HepG2 (cell line): ENCODE results near the gene GPT2. TPM values are rescaled to one million over a fixed set of nuclear protein-coding genes. Genes with fewer than 3 reads are reported as not detected.

ENCODE experiments used
- ADNP ChIP-seq: sonication (generic); formaldehyde crosslinking; IDR thresholded peaks from 2 replicates; pipeline ENCODE4 v1.4.0; 2020; ENCODE audit warnings: missing genetic modification reagents
- AGO1 ChIP-seq: fragments of 200-400 bp; formaldehyde crosslinking; IDR thresholded peaks from 2 replicates; pipeline ENCODE4 v1.6.1; 2017; ENCODE audit warnings: mild to moderate bottlenecking, low read depth, low read length, moderate library complexity; ENCODE audit not compliant: poor library complexity, severe bottlenecking
- ATF1 ChIP-seq: IDR thresholded peaks from 2 replicates; pipeline ENCODE4 v1.6.1; 2016; ENCODE audit warnings: mild to moderate bottlenecking, control low read depth
- CEBPB ChIP-seq: IDR thresholded peaks from 2 replicates; pipeline ENCODE4 v1.6.1; 2011; ENCODE audit warnings: low read depth, low read length, improper control_type of control experiment, borderline replicate concordance
- HBP1 ChIP-seq: IDR thresholded peaks from 2 replicates; pipeline ENCODE4 v1.6.1; 2016; ENCODE audit warnings: low read depth, control low read depth
- HCFC1 ChIP-seq: fragments of 150-350 bp; IDR thresholded peaks from 2 replicates; pipeline ENCODE4 v1.6.1; 2014; ENCODE audit warnings: low read depth, low read length
- MEIS2 ChIP-seq: sonication (generic); formaldehyde crosslinking; IDR thresholded peaks from 2 replicates; pipeline ENCODE4 v1.9.0; 2021; ENCODE audit warnings: mild to moderate bottlenecking, missing genetic modification reagents
- MIXL1 ChIP-seq: IDR thresholded peaks from 2 replicates; pipeline ENCODE4 v1.6.1; 2016
- NCOA1 ChIP-seq: sonication (generic); formaldehyde crosslinking; IDR thresholded peaks from 2 replicates; pipeline ENCODE4 v1.9.0; 2021; ENCODE audit warnings: missing genetic modification reagents
- NCOA5 ChIP-seq: sonication (generic); formaldehyde crosslinking; IDR thresholded peaks from 2 replicates; pipeline ENCODE4 v1.4.0; 2020; ENCODE audit warnings: missing genetic modification reagents
- NKX3-1 ChIP-seq: sonication (generic); formaldehyde crosslinking; IDR thresholded peaks from 2 replicates; pipeline ENCODE4 v1.5.0; 2020; ENCODE audit warnings: missing genetic modification reagents
- NPAS2 ChIP-seq: sonication (generic); formaldehyde crosslinking; IDR thresholded peaks from 2 replicates; pipeline ENCODE4 v1.8.0; 2022; ENCODE audit warnings: mild to moderate bottlenecking, missing genetic modification reagents, borderline replicate concordance
- PCBP2 ChIP-seq: fragments of 200-400 bp; formaldehyde crosslinking; optimal IDR thresholded peaks from 2 replicates; pipeline ENCODE3; 2018; ENCODE audit warnings: low read length, low read depth; ENCODE audit not compliant: poor library complexity, severe bottlenecking
- RARG ChIP-seq: sonication (generic); formaldehyde crosslinking; IDR thresholded peaks from 2 replicates; pipeline ENCODE4 v1.4.0; 2020; ENCODE audit warnings: low read depth, mild to moderate bottlenecking, missing genetic modification reagents
- SMAD9 ChIP-seq: sonication (generic); formaldehyde crosslinking; IDR thresholded peaks from 2 replicates; pipeline ENCODE4 v1.5.1; 2020; ENCODE audit warnings: mild to moderate bottlenecking, missing genetic modification reagents
- ZNF160 ChIP-seq: sonication (generic); formaldehyde crosslinking; IDR thresholded peaks from 2 replicates; pipeline ENCODE4 v1.8.0; 2022; ENCODE audit warnings: mild to moderate bottlenecking, inconsistent platforms, missing genetic modification reagents
- ZNF224 ChIP-seq: sonication (generic); formaldehyde crosslinking; IDR thresholded peaks from 2 replicates; pipeline ENCODE4 v1.5.0; 2020; ENCODE audit warnings: mild to moderate bottlenecking, missing genetic modification reagents
- ZNF317 ChIP-seq: sonication (generic); formaldehyde crosslinking; IDR thresholded peaks from 2 replicates; pipeline ENCODE4 v1.5.0; 2020; ENCODE audit warnings: mild to moderate bottlenecking, missing genetic modification reagents
- ZNF501 ChIP-seq: sonication (generic); formaldehyde crosslinking; IDR thresholded peaks from 2 replicates; pipeline ENCODE4 v1.5.1; 2020; ENCODE audit warnings: mild to moderate bottlenecking, moderate library complexity, missing genetic modification reagents
- ZNF670 ChIP-seq: sonication (generic); formaldehyde crosslinking; IDR thresholded peaks from 2 replicates; pipeline ENCODE4 v1.8.0; 2022; ENCODE audit warnings: mild to moderate bottlenecking, missing genetic modification reagents, borderline replicate concordance
- polyA plus RNA-seq, 8 experiments: library from polyadenylated mRNA; depleted of rRNA in 3 of 8; stranded (reverse) in 7 of 8; unstranded in 1 of 8; fragments of >200 nt; fragmentation: Illumina TruSeq in 4 of 8; extraction: Trizol in 4 of 8; gene quantifications; 2 replicates each; pipeline versions ENCODE4 v1.2.1 to v1.2.3, GENCODE V29; 2011 to 2016; ENCODE audit warnings: low read depth in 4 of 8, missing spikeins in 1 of 8, mixed read lengths in 1 of 8; ENCODE audit not compliant: insufficient read depth in 1 of 8
- total RNA-seq, 5 experiments: library from RNA; depleted of rRNA; stranded (reverse); fragments of >200 nt; fragmentation: Illumina TruSeq; extraction: Trizol; gene quantifications; 2 replicates each; pipeline ENCODE4 v1.2.3, GENCODE V29; 2016; ENCODE audit warnings: low read depth in 1 of 5
- TF ChIP-seq, protein P1 (sequence below): sonication (generic); formaldehyde crosslinking; IDR thresholded peaks from 2 replicates; pipeline ENCODE4 v1.4.0; 2020; ENCODE audit warnings: missing genetic modification reagents, borderline replicate concordance
- TF ChIP-seq, protein P2 (sequence below): sonication (generic); formaldehyde crosslinking; IDR thresholded peaks from 2 replicates; pipeline ENCODE4 v1.4.0; 2020; ENCODE audit warnings: mild to moderate bottlenecking, missing genetic modification reagents
- TF ChIP-seq, protein P3 (sequence below): sonication (generic); formaldehyde crosslinking; IDR thresholded peaks from 2 replicates; pipeline ENCODE4 v1.8.0; 2022; ENCODE audit warnings: missing genetic modification reagents, mild to moderate bottlenecking, borderline replicate concordance
- TF ChIP-seq, protein P4 (sequence below): sonication (generic); formaldehyde crosslinking; IDR thresholded peaks from 2 replicates; pipeline ENCODE4 v1.4.0; 2020; ENCODE audit warnings: missing genetic modification reagents, low read depth, mild to moderate bottlenecking, borderline replicate concordance

GPT2 gene
- total and polyA plus RNA-seq, 2 of the 13 experiments (the other 11 are each of a cell fraction or from before 2014, with no cell fraction given) = 138 to 267 TPM

GRCh38 chr16:46883690-46884512, at the start of gene GPT2 (continued):
- TF ChIP-seq SMAD9 (peak; percentile 89; the same call in 1 of the 2 replicates), MEIS2 (CRISPR knock-in tag) (peak; percentile 87), RARG (CRISPR knock-in tag) (no peak), HBP1 (CRISPR knock-in tag) (peak; percentile 92), MIXL1 (peak; percentile 63; the same call in 1 of the 2 replicates), ZNF160 (peak; percentile 90), ADNP (CRISPR knock-in tag) (no peak), NCOA5 (CRISPR knock-in tag) (no peak), NCOA1 (CRISPR knock-in tag) (no peak), ATF1 (no peak; the same call in 1 of the 2 replicates), CEBPB (peak; percentile 97), NKX3-1 (CRISPR knock-in tag) (peak; percentile 40; the same call in 1 of the 2 replicates), ZNF670 (CRISPR knock-in tag) (peak; percentile 97; the same call in 1 of the 2 replicates), PCBP2 (no peak), HCFC1 (peak; percentile 98), ZNF501 (CRISPR knock-in tag) (peak; percentile 89; the same call in 1 of the 2 replicates), ZNF224 (CRISPR knock-in tag) (no peak; the same call in 1 of the 2 replicates), AGO1 (peak; percentile 14), NPAS2 (CRISPR knock-in tag) (no peak), ZNF317 (CRISPR knock-in tag) (0 out of 2 replicates have a peak, but pooled peaks have one; percentile 56)
- TF ChIP-seq, protein P1, sequence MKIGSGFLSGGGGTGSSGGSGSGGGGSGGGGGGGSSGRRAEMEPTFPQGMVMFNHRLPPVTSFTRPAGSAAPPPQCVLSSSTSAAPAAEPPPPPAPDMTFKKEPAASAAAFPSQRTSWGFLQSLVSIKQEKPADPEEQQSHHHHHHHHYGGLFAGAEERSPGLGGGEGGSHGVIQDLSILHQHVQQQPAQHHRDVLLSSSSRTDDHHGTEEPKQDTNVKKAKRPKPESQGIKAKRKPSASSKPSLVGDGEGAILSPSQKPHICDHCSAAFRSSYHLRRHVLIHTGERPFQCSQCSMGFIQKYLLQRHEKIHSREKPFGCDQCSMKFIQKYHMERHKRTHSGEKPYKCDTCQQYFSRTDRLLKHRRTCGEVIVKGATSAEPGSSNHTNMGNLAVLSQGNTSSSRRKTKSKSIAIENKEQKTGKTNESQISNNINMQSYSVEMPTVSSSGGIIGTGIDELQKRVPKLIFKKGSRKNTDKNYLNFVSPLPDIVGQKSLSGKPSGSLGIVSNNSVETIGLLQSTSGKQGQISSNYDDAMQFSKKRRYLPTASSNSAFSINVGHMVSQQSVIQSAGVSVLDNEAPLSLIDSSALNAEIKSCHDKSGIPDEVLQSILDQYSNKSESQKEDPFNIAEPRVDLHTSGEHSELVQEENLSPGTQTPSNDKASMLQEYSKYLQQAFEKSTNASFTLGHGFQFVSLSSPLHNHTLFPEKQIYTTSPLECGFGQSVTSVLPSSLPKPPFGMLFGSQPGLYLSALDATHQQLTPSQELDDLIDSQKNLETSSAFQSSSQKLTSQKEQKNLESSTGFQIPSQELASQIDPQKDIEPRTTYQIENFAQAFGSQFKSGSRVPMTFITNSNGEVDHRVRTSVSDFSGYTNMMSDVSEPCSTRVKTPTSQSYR (CRISPR knock-in tag) = peak; percentile 80
- TF ChIP-seq, protein P2, sequence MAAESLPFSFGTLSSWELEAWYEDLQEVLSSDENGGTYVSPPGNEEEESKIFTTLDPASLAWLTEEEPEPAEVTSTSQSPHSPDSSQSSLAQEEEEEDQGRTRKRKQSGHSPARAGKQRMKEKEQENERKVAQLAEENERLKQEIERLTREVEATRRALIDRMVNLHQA (CRISPR knock-in tag) = no peak
- TF ChIP-seq, protein P3, sequence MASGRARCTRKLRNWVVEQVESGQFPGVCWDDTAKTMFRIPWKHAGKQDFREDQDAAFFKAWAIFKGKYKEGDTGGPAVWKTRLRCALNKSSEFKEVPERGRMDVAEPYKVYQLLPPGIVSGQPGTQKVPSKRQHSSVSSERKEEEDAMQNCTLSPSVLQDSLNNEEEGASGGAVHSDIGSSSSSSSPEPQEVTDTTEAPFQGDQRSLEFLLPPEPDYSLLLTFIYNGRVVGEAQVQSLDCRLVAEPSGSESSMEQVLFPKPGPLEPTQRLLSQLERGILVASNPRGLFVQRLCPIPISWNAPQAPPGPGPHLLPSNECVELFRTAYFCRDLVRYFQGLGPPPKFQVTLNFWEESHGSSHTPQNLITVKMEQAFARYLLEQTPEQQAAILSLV (CRISPR knock-in tag) = peak; percentile 95
- TF ChIP-seq, protein P4, sequence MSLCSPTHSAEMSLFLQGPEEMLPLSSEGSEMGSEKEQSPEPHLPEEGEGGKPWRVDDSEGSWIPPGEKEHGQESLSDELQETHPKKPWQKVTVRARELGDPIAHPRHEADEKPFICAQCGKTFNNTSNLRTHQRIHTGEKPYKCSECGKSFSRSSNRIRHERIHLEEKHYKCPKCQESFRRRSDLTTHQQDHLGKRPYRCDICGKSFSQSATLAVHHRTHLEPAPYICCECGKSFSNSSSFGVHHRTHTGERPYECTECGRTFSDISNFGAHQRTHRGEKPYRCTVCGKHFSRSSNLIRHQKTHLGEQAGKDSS (CRISPR knock-in tag) = peak; percentile 84; the same call in 1 of the 2 replicates
